Testis (tissue), 3 donors: ENCODE data around the gene VWC2. TPM values are rescaled to one million over a fixed set of nuclear protein-coding genes. Genes with fewer than 3 reads are reported as not detected.
"Not testable (repeated sequence)": the region's sequence is repeated elsewhere in the genome, so short reads cannot be mapped to it uniquely, and the experiment has no call there.

Experiments
- DNase-seq: peaks from one replicate; pipeline ENCODE4 v3.0.0-alpha.2; 2019
- H3K27ac ChIP-seq, 2 donors: fragments of 200-600 bp; sonication (generic); one replicate each; pipeline ENCODE4 v1.5.1; 2019
- H3K27me3 ChIP-seq: fragments of 200-600 bp; sonication (generic); one replicate; pipeline ENCODE4 v1.5.1; 2019
- H3K36me3 ChIP-seq: fragments of 200-600 bp; sonication (generic); one replicate; pipeline ENCODE4 v1.5.1; 2017; ENCODE audit warnings: low read depth; ENCODE audit errors: missing control alignments
- H3K4me1 ChIP-seq: fragments of 200-600 bp; sonication (generic); one replicate; pipeline ENCODE4 v1.5.1; 2019
- H3K4me3 ChIP-seq, 2 donors: fragments of 200-600 bp; sonication (generic); one replicate each; pipeline ENCODE4 v1.5.1; 2017 to 2019
- H3K9me3 ChIP-seq: fragments of 200-600 bp; sonication (generic); one replicate; pipeline ENCODE4 v1.5.1; 2017
- CTCF ChIP-seq, 3 experiments: fragments of 450-650 bp in 2 of 3; fragments of 200-600 bp in 1 of 3; sonication (generic) in 1 of 3; IDR thresholded peaks; one replicate each; pipeline ENCODE4 v1.5.1; 2016 to 2019; ENCODE audit warnings: antibody characterized with exemption in 3 of 3, mild to moderate bottlenecking in 2 of 3, moderate library complexity in 1 of 3
- POLR2A ChIP-seq: fragments of 450-650 bp; IDR thresholded peaks from one replicate; pipeline ENCODE4 v1.6.1; 2017; ENCODE audit warnings: antibody characterized with exemption, mild to moderate bottlenecking, moderate library complexity
- WGBS, 2 donors: methylation state at CpG; one replicate each; pipeline ENCODE4 v1.1.5; 2018; 5-methylcytosine and 5-hydroxymethylcytosine counted together
- intact Hi-C: fragments of 100-400 bp; cut with DNase I; formaldehyde crosslinking; loops from one replicate; pipeline ENCODE4 v1.15.1; 2023; ENCODE audit warnings: low total_unique reads
- polyA plus RNA-seq: library from polyadenylated mRNA; stranded (reverse); fragments of 350-450 nt; fragmentation: Illumina TruSeq; extraction: RNeasy Lipid Tissue Mini Kit (QIAGEN cat#74804); gene quantifications from one replicate; pipeline ENCODE4 v1.2.3, GENCODE V29; 2014; ENCODE audit warnings: low read depth, low replicate concordance; ENCODE audit not compliant: insufficient read depth
- total RNA-seq, 2 donors: library from RNA; depleted of rRNA; stranded (reverse); fragments of >200 nt; gene quantifications; one replicate each; pipeline ENCODE4 v1.2.3, GENCODE V29; 2016

Gene VWC2
- total and polyA plus RNA-seq, 3 donors from 2014 or later: 0.08 to 0.31 (median 0.19) TPM

DNA sequence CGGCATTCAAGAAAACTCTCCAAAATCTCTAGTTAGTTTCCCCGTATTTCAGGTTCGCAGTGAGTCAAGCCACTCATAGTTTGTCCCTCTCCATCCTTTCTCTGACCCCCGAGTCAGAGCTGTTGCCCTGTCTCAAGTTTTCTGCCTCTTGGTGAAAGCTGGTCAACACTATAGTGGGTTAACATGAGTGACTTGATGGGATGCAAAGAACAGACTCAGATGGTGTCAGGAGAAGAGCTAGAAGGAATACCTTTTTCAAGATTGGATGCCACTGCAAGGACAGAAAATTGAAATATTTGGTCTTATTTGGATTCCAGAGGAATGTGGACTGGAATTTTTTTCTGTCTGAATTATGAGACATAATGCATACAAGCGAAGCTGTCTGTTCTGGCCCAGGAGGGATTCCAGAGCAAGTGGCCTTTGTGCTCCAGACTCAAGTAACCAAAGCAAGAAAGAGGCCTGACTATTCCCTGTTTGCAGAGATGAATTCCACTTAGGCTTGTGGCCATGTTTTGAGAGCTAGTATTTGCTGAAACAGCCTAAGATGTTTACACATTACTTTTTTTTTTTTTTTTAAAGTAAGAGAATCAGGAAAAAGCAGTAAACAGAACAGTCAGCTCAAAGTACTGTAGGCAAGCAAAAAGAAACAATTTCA, 67.4 kb downstream of the VWC2 start:
- no peak for TF ChIP-seq CTCF (IDR thresholded peaks at IDR 0.05)
- no peak for TF ChIP-seq POLR2A
- Histone ChIP-seq H3K9me3 (no peaks in the 10 kb centered on the region), H3K27me3 (no peaks in the 10 kb centered on the region), H3K27ac (no peak overlapping the region), H3K36me3 (no peaks in the 10 kb centered on the region), H3K4me1 (no peaks in the 10 kb centered on the region), H3K4me3 (no peak overlapping the region)
- no peak for DNase-seq
- intact Hi-C loops: no loop called here
- WGBS, 2 donors: 80 to 83% methylated on average over 5 of the region's 5 CpGs

DNA sequence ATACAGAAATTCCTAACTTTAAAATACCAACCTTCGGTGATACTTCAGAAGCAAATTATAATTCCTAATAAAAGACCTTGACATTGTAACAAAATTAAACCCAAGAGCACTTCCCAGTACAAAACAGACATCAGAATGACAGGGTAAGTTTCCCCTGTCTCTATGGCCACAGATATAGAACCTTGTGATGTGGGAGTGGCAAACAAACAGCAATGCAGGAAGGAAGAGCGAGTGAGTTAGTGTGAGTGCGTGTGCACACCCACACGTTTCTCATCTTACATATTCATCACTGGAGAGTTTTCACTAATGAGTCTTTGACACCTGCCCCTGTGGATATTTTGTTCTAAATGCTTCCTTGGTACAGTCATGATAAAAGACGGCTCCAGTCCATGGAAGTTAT, 72.2 kb downstream of the VWC2 start:
- Histone ChIP-seq H3K27me3 (no peaks in the 10 kb centered on the region), H3K4me1 (no peaks in the 10 kb centered on the region), H3K36me3 (no peaks in the 10 kb centered on the region), H3K4me3 (no peak overlapping the region), H3K27ac (no peak overlapping the region), H3K9me3 (no peaks in the 10 kb centered on the region)
- 41 to 44% methylated on average over 5 of the region's 5 CpGs for WGBS, 2 donors
- no peak for DNase-seq
- TF ChIP-seq POLR2A (no peak), CTCF (IDR thresholded peaks at IDR 0.05) (no peak)
- intact Hi-C loops: no loop called here

DNA sequence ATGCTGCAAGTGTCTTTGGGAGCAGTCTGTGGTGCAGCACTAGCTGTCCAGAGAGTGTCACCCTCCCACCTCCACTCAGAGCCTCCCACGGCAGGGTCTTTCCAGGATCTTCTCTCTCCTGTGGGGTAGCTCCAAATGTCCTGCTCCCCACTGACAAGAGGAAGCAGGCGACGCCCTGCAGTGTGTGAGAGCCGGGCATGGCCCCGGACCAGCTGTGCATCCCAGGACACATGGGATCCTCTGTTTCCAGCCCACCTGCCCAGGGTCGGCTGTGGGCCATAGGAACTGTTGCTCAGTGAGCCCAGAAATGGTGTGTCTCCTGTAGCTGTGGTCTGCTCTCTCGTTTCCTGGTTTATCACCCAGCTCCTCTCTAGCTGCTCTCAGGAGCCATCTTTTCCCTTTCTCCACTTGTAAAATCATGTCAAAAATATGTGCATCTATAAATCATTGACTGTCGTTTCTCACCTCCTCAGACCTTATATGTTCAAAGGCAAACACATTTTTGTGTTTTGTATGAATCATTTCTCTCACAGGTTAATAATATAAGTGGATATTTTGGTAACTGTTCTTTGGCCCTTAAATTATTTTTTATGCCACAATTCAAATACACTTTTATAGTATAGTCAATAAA, 74.9 kb downstream of the VWC2 start:
- intact Hi-C loops: no loop called here
- DNase-seq: no peak
- TF ChIP-seq CTCF (IDR thresholded peaks at IDR 0.05): no peak
- TF ChIP-seq POLR2A: no peak
- 65 to 66% methylated on average over 3 to 8 of the region's 8 CpGs for WGBS, 2 donors
- H3K27me3 ChIP-seq: no peaks in the 10 kb centered on the region
- H3K4me3 ChIP-seq: no peak overlapping the region
- H3K4me1 ChIP-seq: no peaks in the 10 kb centered on the region
- H3K9me3 ChIP-seq: no peaks in the 10 kb centered on the region
- H3K27ac ChIP-seq: no peak overlapping the region
- no peaks in the 10 kb centered on the region for H3K36me3 ChIP-seq

- 86 to 87% methylated on average over 10 of the region's 10 CpGs for WGBS, 2 donors
- H3K4me3 ChIP-seq: no peak overlapping the region
- no peaks in the 10 kb centered on the region for H3K9me3 ChIP-seq
- TF ChIP-seq CTCF (IDR thresholded peaks at IDR 0.05) (no peak), POLR2A (no peak)
- intact Hi-C loops: no loop called here
- no peaks in the 10 kb centered on the region for H3K36me3 ChIP-seq
- H3K27ac ChIP-seq: no peak overlapping the region
- H3K27me3 ChIP-seq: no peaks in the 10 kb centered on the region
- DNase-seq: no peak
- H3K4me1 ChIP-seq: no peaks in the 10 kb centered on the region
These were observed 77.6 kb downstream of the VWC2 start for GRCh38 chr7:49850921-49851613.

DNA sequence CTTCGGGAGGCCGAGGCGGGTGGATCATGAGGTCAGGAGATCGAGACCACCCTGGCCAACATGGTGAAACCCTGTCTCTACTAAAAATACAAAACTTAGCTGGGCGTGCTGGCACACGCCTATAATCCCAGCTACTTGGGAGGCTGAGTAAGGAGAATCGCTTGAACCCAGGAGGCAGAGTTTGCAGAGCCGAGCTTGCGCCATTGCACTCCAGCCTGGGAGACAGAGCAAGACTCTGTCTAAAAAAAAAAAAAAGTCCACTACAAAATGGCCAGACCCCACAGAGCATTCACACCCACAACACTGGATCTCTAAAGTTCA, 78.1 kb downstream of the VWC2 start:
- intact Hi-C loops, H3K4me3 ChIP-seq, H3K27me3 ChIP-seq, H3K36me3 ChIP-seq, H3K4me1 ChIP-seq, H3K27ac ChIP-seq, H3K9me3 ChIP-seq, DNase-seq: not testable (repeated sequence)
- 93 to 96% methylated on average over 8 to 9 of the region's 9 CpGs for WGBS, 2 donors
